Superior temporal gyrus (tissue), 1 donor: ENCODE measurements around the gene MOSMO.

Experiments
- DNase-seq: peaks from one replicate; pipeline ENCODE4 v3.0.0-alpha.2; 2016; ENCODE audit errors: extremely low spot score

The MOSMO gene

GRCh38 chr16:22007509-22008214 lies at the start of gene MOSMO:
TSS of gene MOSMO (plus strand) at chr16:22008111. CDS start at chr16:22008302, 191 bp downstream.
- DNase-seq, result peak; percentile 65

- no peak for DNase-seq
These were observed 48.9 kb upstream of the MOSMO start for GRCh38 chr16:21959050-21959449.

- no peak for DNase-seq
These were observed 45.4 kb upstream of the MOSMO start for GRCh38 chr16:21962475-21962874.

- DNase-seq, result no peak
These were observed 44.0 kb upstream of the MOSMO start for GRCh38 chr16:21963887-21964286.

GRCh38 chr16:21964353-21964752 lies 43.6 kb upstream of the MOSMO start:
- no peak for DNase-seq

GRCh38 chr16:21971856-21972255 lies 36.1 kb upstream of the MOSMO start:
- no peak for DNase-seq

- DNase-seq, result no peak
These were observed 34.0 kb upstream of the MOSMO start for GRCh38 chr16:21973945-21974344.

GRCh38 chr16:21980032-21980431 lies 27.9 kb upstream of the MOSMO start:
- no peak for DNase-seq

- no peak for DNase-seq
These were observed 25.8 kb upstream of the MOSMO start for GRCh38 chr16:21982108-21982507.

GRCh38 chr16:21984062-21984461 lies 23.8 kb upstream of the MOSMO start:
- no peak for DNase-seq

GRCh38 chr16:21985524-21985923 lies 22.4 kb upstream of the MOSMO start:
- DNase-seq, result no peak

GRCh38 chr16:21986692-21987246 lies 21.1 kb upstream of the MOSMO start:
- DNase-seq, result no peak

GRCh38 chr16:21987498-21987897 lies 20.4 kb upstream of the MOSMO start:
- DNase-seq, result no peak

GRCh38 chr16:21989133-21989532 lies 18.8 kb upstream of the MOSMO start:
- DNase-seq, result no peak

GRCh38 chr16:21989751-21990150 lies 18.2 kb upstream of the MOSMO start:
- no peak for DNase-seq

- DNase-seq, result no peak
These were observed 17.4 kb upstream of the MOSMO start for GRCh38 chr16:21990381-21990944.

GRCh38 chr16:21991621-21992020 lies 16.3 kb upstream of the MOSMO start:
- DNase-seq, result no peak

- DNase-seq, result no peak
These were observed 12.9 kb upstream of the MOSMO start for GRCh38 chr16:21994856-21995465.

- DNase-seq, result no peak
These were observed 10.8 kb upstream of the MOSMO start for GRCh38 chr16:21996923-21997696.

- no peak for DNase-seq
These were observed 10.0 kb upstream of the MOSMO start for GRCh38 chr16:21997697-21998480.

GRCh38 chr16:22001591-22001990 lies 6.3 kb upstream of the MOSMO start:
- DNase-seq, result no peak
